ENCODE results near the gene SDK2.

The SDK2 gene

DNA sequence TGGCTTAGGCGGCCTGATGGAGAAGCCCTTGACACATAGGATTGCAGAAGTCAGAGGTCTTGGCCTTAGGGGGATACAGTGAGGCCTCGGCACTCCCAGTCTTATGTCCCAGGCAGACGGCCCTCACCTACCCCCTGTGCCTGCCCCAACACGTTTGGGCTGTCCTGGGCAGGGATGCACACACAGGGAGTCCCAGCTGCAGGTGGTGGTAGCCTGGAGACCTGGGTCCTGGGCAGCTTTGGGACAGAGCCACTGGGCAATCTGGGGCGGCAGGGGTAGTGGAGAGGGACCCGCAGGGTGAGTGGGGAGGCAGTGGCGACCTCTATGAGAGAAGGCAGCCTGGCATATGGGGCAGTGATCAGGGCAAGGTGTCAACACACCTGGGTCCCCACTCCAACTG is 48.3 kb downstream of the SDK2 start:
- intact Hi-C loops (cut with DNase I) = no loop called here
- DNase-seq = no peak

DNA sequence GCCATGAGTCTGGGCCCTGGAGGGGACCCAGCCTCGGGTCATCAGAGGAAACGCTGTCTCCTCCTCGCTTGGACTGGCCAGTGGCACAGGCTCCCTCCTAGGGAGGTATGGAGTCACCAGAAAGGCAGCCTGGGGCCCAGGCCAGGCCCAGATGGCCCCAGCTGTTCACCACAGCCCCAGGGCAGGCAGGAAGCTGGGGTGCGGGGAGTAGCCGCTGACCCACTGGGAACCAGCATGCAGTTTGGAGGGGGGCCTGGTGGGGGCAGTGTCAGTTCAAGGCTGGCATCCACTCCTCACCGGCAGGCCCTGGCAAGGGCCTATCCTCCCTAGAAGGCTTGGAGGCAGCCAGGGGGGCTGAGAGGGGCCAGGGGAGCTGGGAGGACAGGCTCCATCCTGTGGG is 48.8 kb downstream of the SDK2 start:
- intact Hi-C loops (cut with DNase I) = no loop called here
- DNase-seq = peak in 36 of 42 donors; percentile 8 to 73 (median 32)

- no peak for DNase-seq
- intact Hi-C loops (cut with DNase I) = no loop called here
Observed at GRCh38 chr17:73595068-73595467, 49.2 kb downstream of the SDK2 start.

DNA sequence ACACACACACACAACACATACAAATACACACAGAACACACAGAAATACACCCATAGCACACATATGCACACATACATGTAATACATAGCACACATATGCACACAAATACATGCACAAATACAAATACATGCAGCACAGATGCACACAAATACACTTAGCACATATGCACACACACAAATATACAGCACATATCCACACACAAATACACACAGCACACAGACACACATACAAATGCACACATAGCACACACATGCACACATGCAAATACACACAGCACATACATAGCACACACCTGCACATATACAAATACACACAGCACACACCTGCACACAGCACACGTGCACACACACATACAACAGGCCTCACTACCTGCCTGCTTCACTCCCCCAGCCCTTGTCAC is 49.6 kb downstream of the SDK2 start:
- intact Hi-C loops (cut with DNase I) = no loop called here
- no peak for DNase-seq

GRCh38 chr17:73594025-73594424 is 50.2 kb downstream of the SDK2 start:
- no peak for DNase-seq
- intact Hi-C loops (cut with DNase I) = no loop called here

GRCh38 chr17:73593249-73593965 is 50.8 kb downstream of the SDK2 start:
- intact Hi-C loops (cut with DNase I) = no loop called here
- DNase-seq = no peak

GRCh38 chr17:73592501-73592961 is 51.7 kb downstream of the SDK2 start:
- intact Hi-C loops (cut with DNase I) = no loop called here
- no peak for DNase-seq

DNA sequence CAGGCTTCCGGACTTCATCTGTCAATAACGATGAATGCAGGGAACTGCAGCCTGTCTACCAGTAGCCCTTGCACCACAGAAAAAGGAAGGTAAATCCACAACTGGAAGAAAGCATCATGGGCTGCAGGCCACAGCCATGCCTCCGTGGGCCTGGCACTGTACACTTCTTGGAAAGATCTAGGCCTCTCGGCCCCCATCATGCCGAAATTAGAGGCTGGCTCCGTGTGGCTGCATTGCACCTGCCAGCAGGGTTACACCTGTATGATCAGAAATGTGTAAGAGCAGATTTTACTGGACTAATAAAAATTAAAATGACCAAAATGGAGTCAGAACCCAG is 52.2 kb downstream of the SDK2 start:
- DNase-seq = no peak
- intact Hi-C loops (cut with DNase I) = no loop called here

DNA sequence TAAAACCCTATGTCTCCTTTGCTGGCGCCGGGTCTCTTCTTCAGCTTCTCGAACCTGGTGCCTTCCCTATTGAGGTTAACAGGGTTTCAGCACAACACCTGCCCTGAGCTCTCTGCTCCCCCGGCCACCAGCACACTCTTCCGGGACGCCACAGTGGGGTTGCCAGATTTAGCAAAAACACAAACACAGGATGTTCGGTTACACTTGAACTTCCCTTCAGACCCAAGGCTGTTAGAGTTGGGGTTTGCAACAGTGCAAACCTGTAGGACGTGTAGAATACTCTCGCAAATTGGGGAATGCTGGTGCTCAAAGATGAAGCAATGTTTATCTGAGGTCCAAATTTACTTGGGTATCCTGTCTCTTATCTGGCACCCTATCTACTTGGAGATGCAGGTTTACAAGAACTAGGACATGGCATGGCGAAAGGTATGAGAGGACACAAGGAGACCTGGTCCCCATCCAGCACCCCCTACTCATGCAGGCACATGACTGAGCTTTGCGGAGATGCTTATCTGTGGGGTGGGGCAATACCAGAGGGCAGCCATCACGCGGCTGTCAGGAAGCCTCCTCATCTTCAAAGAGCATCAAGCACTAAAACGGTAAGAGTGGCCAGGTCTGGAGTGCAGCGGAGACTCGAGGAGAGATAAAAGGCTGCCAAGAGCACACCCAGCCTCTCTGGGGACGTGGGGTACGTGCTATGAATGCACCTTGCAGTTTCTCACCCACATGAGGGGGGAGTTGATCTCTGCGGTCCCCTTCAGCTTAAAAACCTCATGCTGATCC is 52.8 kb downstream of the SDK2 start:
- intact Hi-C loops (cut with DNase I) = no loop called here
- DNase-seq = no peak

DNA sequence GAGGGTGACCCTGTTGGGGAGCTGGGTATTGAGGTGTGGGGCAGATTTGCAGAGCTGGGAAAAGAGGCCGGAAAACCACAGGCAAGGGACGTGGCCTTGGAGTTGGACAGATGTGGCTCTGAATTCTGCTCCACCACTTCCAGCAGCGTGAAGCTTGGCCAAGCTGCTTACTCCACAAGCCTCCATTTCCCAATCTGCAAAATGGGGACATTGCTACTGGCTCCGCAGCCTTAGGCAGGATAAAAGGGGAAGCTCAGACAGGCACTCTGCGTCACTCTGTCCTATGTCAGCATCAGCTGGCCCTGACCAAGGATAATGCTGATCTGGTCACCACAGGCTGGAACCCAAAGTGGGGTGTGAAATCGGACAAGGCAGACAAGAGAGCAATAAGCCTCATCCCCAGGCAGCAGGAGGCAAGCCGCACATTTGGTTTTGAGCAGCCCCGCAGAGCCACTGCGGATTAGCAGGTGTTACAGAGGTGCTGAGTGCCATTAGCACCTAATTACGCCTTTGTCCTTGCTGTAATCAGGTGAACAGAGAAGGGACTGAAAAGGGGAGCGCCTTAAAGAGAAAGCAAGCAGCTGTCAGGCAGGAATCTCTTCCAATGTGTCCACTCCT is 54.8 kb downstream of the SDK2 start:
- intact Hi-C loops (cut with DNase I) = no loop called here
- no peak for DNase-seq

DNA sequence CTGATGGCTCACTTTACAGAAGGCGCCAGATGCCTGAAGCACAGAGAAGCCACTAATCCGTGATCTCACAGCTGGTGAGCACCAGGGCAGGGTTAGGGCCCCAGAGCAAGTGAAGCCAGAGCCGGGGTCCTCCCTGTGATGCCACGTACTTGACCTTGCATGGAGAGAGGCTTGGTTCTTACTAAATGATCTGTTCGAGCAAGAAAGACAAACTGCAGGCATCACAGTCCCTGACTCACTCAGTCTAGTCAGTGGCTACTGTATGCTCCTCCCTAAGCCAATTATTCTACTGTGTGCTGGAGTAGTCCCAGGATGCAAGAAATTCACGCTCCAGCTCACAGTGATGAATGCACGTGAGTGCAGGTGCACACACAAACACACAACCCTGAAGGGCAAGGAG is 55.4 kb downstream of the SDK2 start:
- DNase-seq = no peak
- intact Hi-C loops (cut with DNase I) = no loop called here

DNA sequence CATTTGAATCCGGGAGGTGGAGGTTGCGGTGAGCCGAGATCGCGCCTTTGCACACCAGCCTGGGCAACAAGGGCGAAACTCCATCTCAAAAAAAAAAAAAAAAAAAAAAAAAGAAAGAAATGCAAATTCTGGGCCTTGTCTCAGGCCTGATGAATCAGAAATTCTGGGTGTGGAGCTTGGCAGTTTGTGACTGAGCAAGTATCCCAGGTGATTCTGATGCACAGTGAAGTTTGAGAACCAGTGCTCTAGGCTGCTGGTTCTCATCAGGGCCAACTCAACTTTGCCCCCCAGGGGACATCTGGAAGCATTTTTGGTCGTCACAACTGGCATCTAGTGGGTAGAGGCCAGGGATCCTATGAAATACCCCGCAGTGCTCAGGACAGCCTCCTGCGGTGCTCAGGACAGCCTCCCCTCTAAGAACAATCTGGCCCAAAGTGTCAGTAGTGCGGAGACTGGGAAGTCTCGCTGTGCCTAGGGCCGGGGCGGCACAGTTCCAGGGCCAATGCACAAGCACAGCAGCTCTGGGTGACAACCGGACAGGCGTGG is 55.9 kb downstream of the SDK2 start:
- intact Hi-C loops (cut with DNase I) = no loop called here
- no peak for DNase-seq

- intact Hi-C loops (cut with DNase I) = no loop called here
- peak in 17 of 42 donors; percentile 2 to 45 (median 20) for DNase-seq
Observed at GRCh38 chr17:73586921-73587602, 57.2 kb downstream of the SDK2 start.

DNA sequence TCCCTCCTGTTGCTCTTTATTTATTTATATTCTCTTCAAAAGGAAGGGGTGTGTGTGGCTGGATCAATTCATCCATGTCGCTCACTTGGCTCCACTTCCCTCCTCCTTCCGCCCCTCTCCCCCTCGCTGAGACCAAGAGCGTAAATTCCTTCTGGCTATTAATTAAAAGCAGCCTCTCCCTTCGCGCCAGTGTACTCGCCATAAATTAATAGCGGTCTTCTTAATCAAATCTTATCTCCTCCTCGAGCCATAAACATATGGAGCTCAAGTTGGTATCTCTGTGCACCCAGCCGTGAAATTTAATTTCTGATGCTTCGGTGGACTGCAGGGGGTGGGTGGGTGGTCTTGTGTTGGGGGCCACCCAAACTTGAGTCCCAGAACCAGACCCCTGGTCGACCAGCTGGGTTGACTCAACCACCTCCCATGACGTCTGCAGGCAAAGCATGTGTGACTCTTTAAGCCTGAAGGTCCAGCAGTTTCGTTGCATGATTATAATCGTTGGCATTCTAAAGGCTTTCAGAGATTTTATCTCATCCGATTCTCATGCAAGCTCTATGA is 57.9 kb downstream of the SDK2 start:
- DNase-seq = no peak
- intact Hi-C loops (cut with DNase I) = no loop called here

GRCh38 chr17:73585583-73585982 is 58.7 kb downstream of the SDK2 start:
- intact Hi-C loops (cut with DNase I) = no loop called here
- no peak for DNase-seq

DNA sequence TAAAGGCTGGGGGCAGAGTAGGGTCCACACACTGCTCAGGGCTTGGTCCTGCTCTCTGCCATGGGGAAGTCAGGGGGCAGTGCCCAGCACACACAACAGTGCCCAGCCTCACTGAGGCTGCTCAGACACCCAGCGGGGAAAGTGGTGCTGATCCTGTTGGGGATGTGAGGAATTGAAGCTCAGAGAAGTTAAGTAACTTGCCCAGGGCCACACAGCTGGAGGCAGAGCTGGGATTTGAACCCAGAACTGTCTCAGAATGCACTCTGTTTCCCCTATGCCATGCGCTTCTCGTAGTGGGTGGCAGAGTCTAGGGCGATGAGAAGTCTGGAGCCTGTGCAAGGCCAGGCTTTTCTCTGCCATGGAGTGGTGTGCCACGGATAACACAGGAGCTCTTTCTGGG is 59.3 kb downstream of the SDK2 start:
- no peak for DNase-seq
- intact Hi-C loops (cut with DNase I) = no loop called here

DNA sequence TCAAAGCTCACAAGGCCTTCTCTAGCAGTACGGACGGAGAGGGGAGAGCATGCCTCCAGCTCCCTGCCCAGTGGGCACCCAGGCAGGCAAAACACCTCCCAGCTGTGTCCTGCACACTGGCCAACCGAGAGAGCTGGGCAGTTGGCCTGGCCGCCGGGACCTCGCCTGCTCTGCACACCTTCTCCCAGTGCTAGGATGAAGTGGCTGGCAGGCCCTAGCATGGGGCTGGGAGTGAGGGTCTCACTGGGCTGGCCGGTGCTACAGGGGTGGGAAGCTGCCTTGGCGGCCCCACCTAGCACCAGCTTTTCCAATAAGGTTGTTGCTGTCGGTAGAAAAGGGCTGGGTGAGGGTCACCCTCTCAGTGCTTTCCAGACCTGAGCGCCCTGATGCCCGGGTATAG is 60.2 kb downstream of the SDK2 start:
- DNase-seq = no peak
- intact Hi-C loops (cut with DNase I) = no loop called here

DNA sequence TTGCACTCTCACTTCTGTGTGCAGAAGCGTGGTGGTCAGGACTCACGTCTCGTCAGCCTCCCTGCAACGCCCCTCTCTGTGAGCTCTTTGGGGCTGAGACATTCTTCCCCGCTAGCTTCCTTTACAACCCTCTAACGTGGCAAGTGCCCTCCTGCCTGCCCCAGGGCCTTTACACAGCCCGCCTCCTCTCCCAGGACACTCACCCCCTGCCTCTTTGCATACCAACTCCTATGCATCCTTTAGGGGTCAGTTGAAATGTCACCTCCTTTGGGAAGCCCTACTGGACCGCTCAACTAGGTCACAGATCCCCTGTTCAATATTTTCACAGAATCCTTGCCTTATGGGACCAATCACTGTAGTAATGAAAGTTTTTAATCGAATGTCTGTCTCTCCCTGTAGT is 61.4 kb downstream of the SDK2 start:
- intact Hi-C loops (cut with DNase I) = no loop called here
- no peak for DNase-seq

DNA sequence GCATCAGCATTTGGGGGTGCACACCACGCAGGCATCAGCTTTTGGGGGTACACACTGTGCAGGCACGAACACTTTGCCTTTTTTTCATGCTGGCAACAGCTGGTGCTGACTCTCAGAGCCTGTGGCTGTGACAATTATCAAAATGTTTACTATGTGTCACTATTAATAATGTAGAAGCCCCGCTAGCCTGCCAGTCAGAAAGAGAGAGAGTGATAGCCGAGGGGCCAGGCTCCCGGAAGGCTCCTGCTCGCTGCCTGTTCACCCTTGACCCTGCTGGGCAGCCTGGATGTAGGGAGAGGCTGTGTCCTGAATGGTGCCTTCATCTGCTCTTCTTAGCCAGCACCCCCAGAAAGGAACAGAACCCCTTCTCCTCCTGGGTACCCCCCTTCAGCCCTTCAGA is 61.9 kb downstream of the SDK2 start:
- no peak for DNase-seq
- intact Hi-C loops (cut with DNase I) = no loop called here

All from head of caudate nucleus (tissue), 42 donors.